Choroid plexus epithelial cell (primary cell): ENCODE data around the gene PTCH1.

ENCODE experiments used
- DNase-seq: peaks from one replicate; pipeline ENCODE4 v3.0.0-alpha.2; 2010; ENCODE audit warnings: low read depth
- H3K4me3 ChIP-seq: 2 replicates; pipeline ENCODE4 v1.5.1; 2011; ENCODE audit warnings: low read depth, mild to moderate bottlenecking, control low read depth, low read length, moderate library complexity
- CTCF ChIP-seq: conservative IDR thresholded peaks from 2 replicates; pipeline ENCODE4 v1.5.1; 2011; ENCODE audit warnings: low read depth, mild to moderate bottlenecking, control low read depth, inconsistent platforms, low read length, moderate library complexity

PTCH1 gene

DNA sequence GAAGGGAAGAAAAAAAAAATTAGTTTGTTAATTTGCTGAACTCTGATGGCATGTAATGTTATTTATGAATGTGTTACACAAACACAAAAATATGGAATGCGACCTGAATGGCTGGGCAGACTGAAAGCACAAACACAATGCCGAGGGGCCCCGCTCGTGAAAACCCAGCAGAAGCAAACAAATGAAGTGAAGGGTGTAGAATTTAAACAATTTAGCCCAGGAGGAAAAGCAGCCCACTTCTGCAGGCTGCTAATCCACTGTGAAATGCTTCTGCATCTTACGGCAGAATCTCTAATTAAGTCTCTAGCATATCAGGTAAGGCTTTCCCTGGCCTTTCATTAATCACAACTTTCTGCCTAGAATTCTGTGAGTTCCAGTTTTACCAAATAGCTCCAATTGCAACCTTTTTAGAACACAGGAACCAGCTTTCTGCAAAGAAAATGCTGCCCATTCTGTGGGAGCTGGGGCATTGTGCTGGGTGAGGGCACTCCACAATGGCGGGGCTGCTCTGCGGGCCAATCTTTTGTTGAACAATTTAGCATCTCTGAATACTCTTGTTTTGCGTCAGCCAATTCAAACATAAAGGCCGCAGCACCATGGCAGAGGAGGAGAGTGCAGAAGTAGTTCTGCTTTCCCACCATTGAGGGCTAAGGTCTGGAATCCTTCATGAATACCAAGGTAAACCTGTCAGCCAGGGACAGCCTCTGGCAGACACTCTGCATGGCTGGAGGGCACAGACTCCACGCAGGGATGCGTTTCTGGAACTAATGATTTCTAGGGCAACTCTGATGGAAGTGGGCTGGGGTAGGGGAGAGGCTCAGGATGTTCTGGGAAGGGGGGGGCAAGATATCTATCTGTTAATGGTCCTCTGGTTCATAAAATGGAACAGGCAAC is 66.4 kb downstream of the PTCH1 start:
- DNase-seq = no peak
- no peak overlapping the region for H3K4me3 ChIP-seq
- TF ChIP-seq CTCF = no peak

DNA sequence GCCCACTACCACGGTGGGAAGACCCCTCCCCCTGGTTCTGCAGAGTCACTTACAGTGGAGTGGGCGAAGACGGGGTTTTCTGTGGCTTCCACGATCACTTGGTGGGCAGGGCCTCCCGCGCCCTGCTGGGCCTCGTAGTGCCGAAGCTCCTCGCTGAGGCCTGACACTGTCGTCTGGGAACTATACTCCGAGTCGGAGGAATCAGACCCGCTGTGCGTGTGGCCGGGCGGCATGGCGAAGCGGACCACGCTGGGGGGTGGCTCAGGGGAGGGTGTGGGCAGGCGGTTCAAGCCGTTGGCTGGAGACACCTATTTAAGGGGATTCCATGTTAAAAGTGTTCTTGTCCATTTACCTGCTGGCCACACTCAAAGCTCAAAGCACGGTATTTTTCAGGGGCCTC is 67.8 kb downstream of the PTCH1 start:
- DNase-seq = no peak
- no peak overlapping the region for H3K4me3 ChIP-seq
- TF ChIP-seq CTCF = no peak

- H3K4me3 ChIP-seq = no peak overlapping the region
- no peak for TF ChIP-seq CTCF
- no peak for DNase-seq
Observed at GRCh38 chr9:95447660-95448420, 68.9 kb downstream of the PTCH1 start.

DNA sequence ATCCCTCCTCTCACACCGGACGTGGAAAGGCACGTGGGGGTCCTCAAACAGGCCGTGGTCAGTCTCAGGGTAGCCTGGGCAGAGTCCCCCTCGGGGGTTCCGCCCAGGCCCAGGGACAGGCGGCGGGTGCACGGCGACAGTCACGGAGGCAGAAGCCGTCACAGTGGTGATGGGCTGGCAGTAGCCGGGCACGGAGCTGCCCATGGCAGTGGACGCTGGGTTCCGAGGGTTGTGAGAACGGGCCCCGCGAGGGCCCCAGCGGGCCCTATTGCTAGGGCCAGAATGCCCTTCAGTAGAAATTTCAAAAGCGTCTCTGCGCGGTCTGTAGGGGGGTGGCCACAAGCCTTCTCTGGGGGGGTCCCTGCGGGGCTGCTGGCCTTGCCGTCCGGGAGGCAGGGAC is 69.8 kb downstream of the PTCH1 start:
- no peak overlapping the region for H3K4me3 ChIP-seq
- no peak for DNase-seq
- no peak for TF ChIP-seq CTCF

DNA sequence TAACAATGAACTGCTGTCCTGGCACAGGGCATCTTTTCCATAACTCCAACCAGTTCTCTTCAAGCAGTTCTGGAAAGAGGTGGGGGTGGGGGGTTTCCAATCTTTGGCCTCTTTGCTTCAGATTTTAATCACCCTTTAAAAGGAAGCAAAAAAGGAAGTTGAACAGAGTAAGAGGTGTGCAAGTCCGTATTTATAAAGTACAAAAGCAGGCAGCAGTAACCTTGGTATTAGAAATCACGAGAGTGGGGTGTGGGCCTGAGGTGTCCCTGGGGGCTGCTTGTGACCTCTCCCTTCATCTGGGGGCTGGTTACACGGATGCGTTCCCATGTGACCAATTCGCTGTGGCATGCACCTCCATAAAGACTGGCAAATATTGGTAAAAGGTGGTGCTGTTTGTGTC is 70.5 kb downstream of the PTCH1 start:
- no peak for TF ChIP-seq CTCF

GRCh38 chr9:95444160-95444559 is 72.6 kb downstream of the PTCH1 start:
- no peak for DNase-seq
- no peak overlapping the region for H3K4me3 ChIP-seq
- TF ChIP-seq CTCF = no peak

More for the DNA sequence above, 70.5 kb downstream of the PTCH1 start:
- H3K4me3 ChIP-seq = no peak overlapping the region
- DNase-seq = no peak
